NCI-H128 (cell line): ENCODE measurements around the gene C1QTNF4.
A peak's percentile ranks its signal among the peaks of the same experiment; 100 is the strongest.
"Not testable (repeated sequence)": the region's sequence is repeated elsewhere in the genome, so short reads cannot be mapped to it uniquely, and the experiment has no call there.

Source experiments
- DNase-seq: peaks from one replicate; lab custom pipeline; 2025; ENCODE audit not compliant: unreplicated experiment; lab: John Stamatoyannopoulos, UW

Gene C1QTNF4

GRCh38 chr11:47569646-47570045, 24.6 kb downstream of the C1QTNF4 start:
- no peak for DNase-seq

- DNase-seq = no peak
Observed at GRCh38 chr11:47566149-47566698, 28.0 kb downstream of the C1QTNF4 start.

GRCh38 chr11:47565340-47566148, 28.7 kb downstream of the C1QTNF4 start, which contains the start of gene PTPMT1:
TSS of gene PTPMT1 (plus strand) at chr11:47565599. CDS start at chr11:47565623, 24 bp downstream.
- no peak for DNase-seq

GRCh38 chr11:47564933-47565339, 29.3 kb downstream of the C1QTNF4 start:
- DNase-seq = no peak

- not testable (repeated sequence) for DNase-seq
Observed at GRCh38 chr11:47564366-47564765, 29.8 kb downstream of the C1QTNF4 start.

GRCh38 chr11:47562393-47562792, 31.8 kb downstream of the C1QTNF4 start:
- not testable (repeated sequence) for DNase-seq

GRCh38 chr11:47560426-47560825, 33.8 kb downstream of the C1QTNF4 start:
- DNase-seq = no peak

GRCh38 chr11:47558695-47559094, 35.5 kb downstream of the C1QTNF4 start:
- no peak for DNase-seq

- not testable (repeated sequence) for DNase-seq
Observed at GRCh38 chr11:47557004-47557403, 37.2 kb downstream of the C1QTNF4 start.

GRCh38 chr11:47553406-47553743, 40.8 kb downstream of the C1QTNF4 start:
- no peak for DNase-seq

GRCh38 chr11:47552566-47553405, 41.4 kb downstream of the C1QTNF4 start, which contains the start of gene CELF1:
TSS of gene CELF1 (minus strand) at chr11:47553132. CDS start at chr11:47499523, 53,609 bp downstream.
- DNase-seq = peak; percentile 86

- DNase-seq = no peak
Observed at GRCh38 chr11:47552056-47552565, 42.1 kb downstream of the C1QTNF4 start.

- DNase-seq = no peak
Observed at GRCh38 chr11:47551086-47551485, 43.1 kb downstream of the C1QTNF4 start.

- DNase-seq = no peak
Observed at GRCh38 chr11:47550288-47551047, 43.7 kb downstream of the C1QTNF4 start.

- not testable (repeated sequence) for DNase-seq
Observed at GRCh38 chr11:47546274-47546673, 47.9 kb downstream of the C1QTNF4 start.

- DNase-seq = no peak
Observed at GRCh38 chr11:47545298-47545697, 48.9 kb downstream of the C1QTNF4 start.

- no peak for DNase-seq
Observed at GRCh38 chr11:47541070-47541469, 53.1 kb downstream of the C1QTNF4 start.

- no peak for DNase-seq
Observed at GRCh38 chr11:47539681-47540039, 54.6 kb downstream of the C1QTNF4 start.
